Measurements from ENCODE around the gene CSNK1A1L.

Gene CSNK1A1L

DNA sequence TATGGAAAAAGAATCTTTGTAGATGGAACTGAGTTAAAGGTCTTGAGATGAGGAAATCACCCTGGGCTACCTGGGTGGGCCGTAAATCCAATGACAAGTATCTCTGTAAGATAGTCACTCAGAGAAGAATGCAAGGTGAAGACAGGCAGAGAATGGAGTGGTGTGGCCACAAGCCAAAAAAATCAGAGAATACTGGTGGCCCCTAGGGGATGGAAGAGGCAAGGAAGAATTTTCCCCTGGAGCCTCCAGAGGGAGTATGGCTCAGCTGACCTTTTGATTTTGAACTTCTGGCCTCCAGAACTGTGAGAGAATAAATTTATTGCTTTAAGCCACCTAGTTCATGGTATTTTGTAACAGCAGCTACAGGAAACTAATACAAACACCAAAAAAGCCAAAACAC is 32.7 kb upstream of the CSNK1A1L start:
- Histone ChIP-seq H3K4me2 (ENCODE audit: low read length) (no peak overlapping the region), H3K4me3 (ENCODE audit: low read depth, low read length, poor library complexity, severe bottlenecking) (no peak overlapping the region), H3K79me2 (ENCODE audit: insufficient read depth, low read length) (no peaks in the 10 kb centered on the region), H2AFZ (ENCODE audit: low read length) (no peak overlapping the region), H3K4me1 (ENCODE audit: insufficient read depth, low read length, severe bottlenecking) (no peaks in the 10 kb centered on the region), H3K27ac (ENCODE audit: low read depth, low read length, poor library complexity, severe bottlenecking) (no peak overlapping the region), H3K9me2 (ENCODE audit: low read depth, low read length) (no peaks in the 10 kb centered on the region), H4K20me1 (ENCODE audit: insufficient read depth, low read length) (no peaks in the 10 kb centered on the region), H3K9ac (ENCODE audit: low read length) (no peak overlapping the region), H3F3A (ENCODE audit: insufficient read depth, low read length) (no peaks in the 10 kb centered on the region), H3K36me3 (ENCODE audit: insufficient read depth, low read length) (no peaks in the 10 kb centered on the region), H3K27me3 (ENCODE audit: insufficient read depth, low read length) (no peaks in the 10 kb centered on the region), H3K9me3 (ENCODE audit: low read length) (no peaks in the 10 kb centered on the region)
- TF ChIP-seq, protein P1, sequence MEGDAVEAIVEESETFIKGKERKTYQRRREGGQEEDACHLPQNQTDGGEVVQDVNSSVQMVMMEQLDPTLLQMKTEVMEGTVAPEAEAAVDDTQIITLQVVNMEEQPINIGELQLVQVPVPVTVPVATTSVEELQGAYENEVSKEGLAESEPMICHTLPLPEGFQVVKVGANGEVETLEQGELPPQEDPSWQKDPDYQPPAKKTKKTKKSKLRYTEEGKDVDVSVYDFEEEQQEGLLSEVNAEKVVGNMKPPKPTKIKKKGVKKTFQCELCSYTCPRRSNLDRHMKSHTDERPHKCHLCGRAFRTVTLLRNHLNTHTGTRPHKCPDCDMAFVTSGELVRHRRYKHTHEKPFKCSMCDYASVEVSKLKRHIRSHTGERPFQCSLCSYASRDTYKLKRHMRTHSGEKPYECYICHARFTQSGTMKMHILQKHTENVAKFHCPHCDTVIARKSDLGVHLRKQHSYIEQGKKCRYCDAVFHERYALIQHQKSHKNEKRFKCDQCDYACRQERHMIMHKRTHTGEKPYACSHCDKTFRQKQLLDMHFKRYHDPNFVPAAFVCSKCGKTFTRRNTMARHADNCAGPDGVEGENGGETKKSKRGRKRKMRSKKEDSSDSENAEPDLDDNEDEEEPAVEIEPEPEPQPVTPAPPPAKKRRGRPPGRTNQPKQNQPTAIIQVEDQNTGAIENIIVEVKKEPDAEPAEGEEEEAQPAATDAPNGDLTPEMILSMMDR (IDR thresholded peaks at IDR 0.05; ENCODE audit: low read length), result no peak
- no peak for TF ChIP-seq EZH2 (IDR thresholded peaks at IDR 0.05; ENCODE audit: borderline replicate concordance, low read length)

DNA sequence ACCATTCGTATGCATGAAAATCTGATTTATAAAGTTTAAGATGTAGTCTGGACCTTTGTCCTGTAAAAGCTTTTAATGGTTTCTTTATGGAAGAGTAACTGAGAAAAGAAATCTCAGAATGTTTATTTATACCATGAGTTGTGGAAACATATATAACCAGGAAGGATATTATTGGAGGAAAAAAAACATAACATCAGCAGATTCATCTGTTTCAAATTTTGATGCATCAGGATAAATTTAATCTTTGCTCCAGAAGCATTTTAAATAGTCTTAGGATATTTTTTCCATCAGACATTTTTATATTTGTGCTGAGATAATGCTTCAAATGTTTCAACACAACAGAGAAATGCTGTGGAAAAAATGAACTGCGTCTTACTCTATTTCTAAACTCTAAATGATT is 31.2 kb upstream of the CSNK1A1L start:
- Histone ChIP-seq H3K27ac (ENCODE audit: low read depth, low read length, poor library complexity, severe bottlenecking) (no peak overlapping the region), H3K9me3 (ENCODE audit: low read length) (no peaks in the 10 kb centered on the region), H3K79me2 (ENCODE audit: insufficient read depth, low read length) (no peaks in the 10 kb centered on the region), H3K9me2 (ENCODE audit: low read depth, low read length) (no peaks in the 10 kb centered on the region), H3K9ac (ENCODE audit: low read length) (no peak overlapping the region), H2AFZ (ENCODE audit: low read length) (no peak overlapping the region), H3K4me2 (ENCODE audit: low read length) (no peak overlapping the region), H3K4me3 (ENCODE audit: low read depth, low read length, poor library complexity, severe bottlenecking) (no peak overlapping the region), H3K4me1 (ENCODE audit: insufficient read depth, low read length, severe bottlenecking) (no peaks in the 10 kb centered on the region), H3K36me3 (ENCODE audit: insufficient read depth, low read length) (no peaks in the 10 kb centered on the region), H3K27me3 (ENCODE audit: insufficient read depth, low read length) (no peaks in the 10 kb centered on the region), H4K20me1 (ENCODE audit: insufficient read depth, low read length) (no peaks in the 10 kb centered on the region), H3F3A (ENCODE audit: insufficient read depth, low read length) (no peaks in the 10 kb centered on the region)
- TF ChIP-seq, protein P1 (IDR thresholded peaks at IDR 0.05; ENCODE audit: low read length), result no peak
- no peak for TF ChIP-seq EZH2 (IDR thresholded peaks at IDR 0.05; ENCODE audit: borderline replicate concordance, low read length)

DNA sequence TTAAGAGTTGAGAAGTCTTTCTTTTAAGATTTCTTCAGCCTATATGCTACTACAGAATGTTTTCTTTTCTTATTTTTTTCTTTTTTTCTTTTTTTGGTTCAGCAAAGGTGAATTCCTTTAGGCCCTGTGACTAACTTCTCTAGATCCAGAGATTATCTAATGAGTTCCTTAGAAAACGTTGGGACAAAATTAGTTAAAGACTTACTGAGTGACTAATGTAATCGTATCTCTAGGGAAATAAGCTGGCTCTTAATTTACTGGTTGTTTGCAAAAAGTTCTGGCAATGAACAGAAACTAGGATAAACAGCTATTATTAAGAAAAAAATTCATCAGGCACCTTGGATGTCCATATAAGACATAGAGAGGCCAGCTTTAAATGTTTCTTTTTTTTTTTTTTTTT is 30.7 kb upstream of the CSNK1A1L start:
- Histone ChIP-seq H3K79me2 (ENCODE audit: insufficient read depth, low read length) (no peaks in the 10 kb centered on the region), H3F3A (ENCODE audit: insufficient read depth, low read length) (no peaks in the 10 kb centered on the region), H3K27me3 (ENCODE audit: insufficient read depth, low read length) (no peaks in the 10 kb centered on the region), H2AFZ (ENCODE audit: low read length) (no peak overlapping the region), H3K9ac (ENCODE audit: low read length) (no peak overlapping the region), H3K4me1 (ENCODE audit: insufficient read depth, low read length, severe bottlenecking) (no peaks in the 10 kb centered on the region), H3K4me2 (ENCODE audit: low read length) (no peak overlapping the region), H3K36me3 (ENCODE audit: insufficient read depth, low read length) (no peaks in the 10 kb centered on the region), H3K9me2 (ENCODE audit: low read depth, low read length) (no peaks in the 10 kb centered on the region), H4K20me1 (ENCODE audit: insufficient read depth, low read length) (no peaks in the 10 kb centered on the region), H3K27ac (ENCODE audit: low read depth, low read length, poor library complexity, severe bottlenecking) (no peak overlapping the region), H3K9me3 (ENCODE audit: low read length) (no peaks in the 10 kb centered on the region), H3K4me3 (ENCODE audit: low read depth, low read length, poor library complexity, severe bottlenecking) (no peak overlapping the region)
- TF ChIP-seq, protein P1 (IDR thresholded peaks at IDR 0.05; ENCODE audit: low read length), result no peak
- TF ChIP-seq EZH2 (IDR thresholded peaks at IDR 0.05; ENCODE audit: borderline replicate concordance, low read length), result no peak

Measured in OCI-LY1 (cell line).